ENCODE data around the gene SLC12A8.
A peak's percentile ranks its signal among the peaks of the same experiment; 100 is the strongest.

Gene SLC12A8

GRCh38 chr3:125194061-125194848 is 18.3 kb downstream of the SLC12A8 start:
- FAIRE-seq (no peak), DNase-seq (ENCODE audit: insufficient read length) (no peak)
- no peak for TF ChIP-seq POLR2A (IDR thresholded peaks at IDR 0.05; ENCODE audit: low read depth, low read length)
- no peak for TF ChIP-seq POLR2AphosphoS5 (IDR thresholded peaks at IDR 0.05; ENCODE audit: low read depth, low read length)
- TF ChIP-seq TAF1 (IDR thresholded peaks at IDR 0.05; ENCODE audit: borderline replicate concordance, low read depth, low read length), result no peak

GRCh38 chr3:125192190-125193035 is 20.1 kb downstream of the SLC12A8 start:
- FAIRE-seq, result peak; percentile 88
- no peak for DNase-seq (ENCODE audit: insufficient read length)
- TF ChIP-seq POLR2A (IDR thresholded peaks at IDR 0.05; ENCODE audit: low read depth, low read length), result no peak
- TF ChIP-seq POLR2AphosphoS5 (IDR thresholded peaks at IDR 0.05; ENCODE audit: low read depth, low read length), result no peak
- TF ChIP-seq TAF1 (IDR thresholded peaks at IDR 0.05; ENCODE audit: borderline replicate concordance, low read depth, low read length), result no peak

- DNase-seq (ENCODE audit: insufficient read length), result no peak
- FAIRE-seq, result no peak
- TF ChIP-seq POLR2A (IDR thresholded peaks at IDR 0.05; ENCODE audit: low read depth, low read length) (no peak), POLR2AphosphoS5 (IDR thresholded peaks at IDR 0.05; ENCODE audit: low read depth, low read length) (no peak), TAF1 (IDR thresholded peaks at IDR 0.05; ENCODE audit: borderline replicate concordance, low read depth, low read length) (no peak)
These were observed 20.8 kb downstream of the SLC12A8 start for GRCh38 chr3:125191730-125192129.

- FAIRE-seq, result no peak
- TF ChIP-seq POLR2AphosphoS5 (IDR thresholded peaks at IDR 0.05; ENCODE audit: low read depth, low read length) (no peak), POLR2A (IDR thresholded peaks at IDR 0.05; ENCODE audit: low read depth, low read length) (no peak)
These were observed 21.3 kb downstream of the SLC12A8 start for GRCh38 chr3:125191256-125191655.

GRCh38 chr3:125190786-125191185 is 21.8 kb downstream of the SLC12A8 start:
- DNase-seq (ENCODE audit: insufficient read length) (no peak), FAIRE-seq (no peak)
- TF ChIP-seq TAF1 (IDR thresholded peaks at IDR 0.05; ENCODE audit: borderline replicate concordance, low read depth, low read length) (no peak), POLR2AphosphoS5 (IDR thresholded peaks at IDR 0.05; ENCODE audit: low read depth, low read length) (no peak), POLR2A (IDR thresholded peaks at IDR 0.05; ENCODE audit: low read depth, low read length) (no peak)

More at GRCh38 chr3:125191256-125191655, 21.3 kb downstream of the SLC12A8 start:
- DNase-seq (ENCODE audit: insufficient read length), result no peak

GRCh38 chr3:125189378-125190165 is 23.0 kb downstream of the SLC12A8 start:
- no peak for DNase-seq (ENCODE audit: insufficient read length)
- TF ChIP-seq POLR2AphosphoS5 (IDR thresholded peaks at IDR 0.05; ENCODE audit: low read depth, low read length) (no peak), TAF1 (IDR thresholded peaks at IDR 0.05; ENCODE audit: borderline replicate concordance, low read depth, low read length) (no peak), POLR2A (IDR thresholded peaks at IDR 0.05; ENCODE audit: low read depth, low read length) (no peak)
- peak; percentile 14 for FAIRE-seq

- TF ChIP-seq TAF1 (IDR thresholded peaks at IDR 0.05; ENCODE audit: borderline replicate concordance, low read depth, low read length) (no peak), POLR2A (IDR thresholded peaks at IDR 0.05; ENCODE audit: low read depth, low read length) (no peak), POLR2AphosphoS5 (IDR thresholded peaks at IDR 0.05; ENCODE audit: low read depth, low read length) (no peak)
- no peak for DNase-seq (ENCODE audit: insufficient read length)
- FAIRE-seq, result peak; percentile 9
These were observed 23.6 kb downstream of the SLC12A8 start for GRCh38 chr3:125188955-125189354.

- no peak for FAIRE-seq
- no peak for DNase-seq (ENCODE audit: insufficient read length)
- TF ChIP-seq POLR2A (IDR thresholded peaks at IDR 0.05; ENCODE audit: low read depth, low read length) (no peak), TAF1 (IDR thresholded peaks at IDR 0.05; ENCODE audit: borderline replicate concordance, low read depth, low read length) (no peak), POLR2AphosphoS5 (IDR thresholded peaks at IDR 0.05; ENCODE audit: low read depth, low read length) (no peak)
These were observed 25.0 kb downstream of the SLC12A8 start for GRCh38 chr3:125187599-125187910.

GRCh38 chr3:125186800-125187598 is 25.5 kb downstream of the SLC12A8 start:
- no peak for FAIRE-seq
- no peak for TF ChIP-seq POLR2AphosphoS5 (IDR thresholded peaks at IDR 0.05; ENCODE audit: low read depth, low read length)
- no peak for TF ChIP-seq TAF1 (IDR thresholded peaks at IDR 0.05; ENCODE audit: borderline replicate concordance, low read depth, low read length)
- no peak for DNase-seq (ENCODE audit: insufficient read length)

- FAIRE-seq, result peak; percentile 93
- no peak for TF ChIP-seq TAF1 (IDR thresholded peaks at IDR 0.05; ENCODE audit: borderline replicate concordance, low read depth, low read length)
- TF ChIP-seq POLR2AphosphoS5 (IDR thresholded peaks at IDR 0.05; ENCODE audit: low read depth, low read length), result no peak
- TF ChIP-seq POLR2A (IDR thresholded peaks at IDR 0.05; ENCODE audit: low read depth, low read length), result no peak
- no peak for DNase-seq (ENCODE audit: insufficient read length)
These were observed 26.2 kb downstream of the SLC12A8 start for GRCh38 chr3:125186261-125186787.

Measured in GM12892 (cell line).